ENCODE results near the gene PCDHGB5.

PCDHGB5 gene

GRCh38 chr5:141382469-141383294, 15.1 kb upstream of the PCDHGB5 start, which contains the start of gene PCDHGA7:
TSS of gene PCDHGA7 (plus strand) at chr5:141382742. CDS start at chr5:141382900, 158 bp downstream.
- Histone ChIP-seq H3K27ac (replicated peaks) (no peak within 1 kb of the TSS; the same call in 1 of the 2 replicates), H3K27me3 (ENCODE audit: insufficient read depth, poor library complexity, severe bottlenecking) (no peaks in the 10 kb centered on the region), H3K4me3 (replicated peaks; ENCODE audit: insufficient read depth, low read length) (peak within 1 kb of the TSS; percentile 47)
- TF ChIP-seq CTCF (IDR thresholded peaks at IDR 0.05; ENCODE audit: insufficient read depth, low read length), result peak; percentile 33
- no peak for TF ChIP-seq SPI1 (IDR thresholded peaks at IDR 0.05; ENCODE audit: borderline replicate concordance, low read depth)
- TF ChIP-seq POLR2AphosphoS5 (IDR thresholded peaks at IDR 0.05; ENCODE audit: low read depth), result no peak
- DNase-seq (ENCODE audit: low read depth in 1 of 2, low spot score in 1 of 2), result peak in 1 of 2 experiments; percentile 32

- no peak overlapping the region for H3K4me3 ChIP-seq (replicated peaks; ENCODE audit: insufficient read depth, low read length)
- no peak for DNase-seq (ENCODE audit: low read depth in 1 of 2, low spot score in 1 of 2)
- H3K27me3 ChIP-seq (ENCODE audit: insufficient read depth, poor library complexity, severe bottlenecking), result no peaks in the 10 kb centered on the region
- no peak for TF ChIP-seq GABPA (IDR thresholded peaks at IDR 0.05; ENCODE audit: low read depth)
- TF ChIP-seq REST (IDR thresholded peaks at IDR 0.05; ENCODE audit: insufficient replicate concordance, low read depth), result no peak
- no peak for TF ChIP-seq POLR2AphosphoS5 (IDR thresholded peaks at IDR 0.05; ENCODE audit: low read depth)
- TF ChIP-seq CTCF (IDR thresholded peaks at IDR 0.05; ENCODE audit: insufficient read depth, low read length), result no peak
- no peak for TF ChIP-seq SPI1 (IDR thresholded peaks at IDR 0.05; ENCODE audit: borderline replicate concordance, low read depth)
- H3K27ac ChIP-seq (replicated peaks), result no peak overlapping the region
Observed at GRCh38 chr5:141383345-141383744, 14.4 kb upstream of the PCDHGB5 start.

- DNase-seq (ENCODE audit: low read depth in 1 of 2, low spot score in 1 of 2), result no peak
- Histone ChIP-seq H3K27me3 (ENCODE audit: insufficient read depth, poor library complexity, severe bottlenecking) (no peaks in the 10 kb centered on the region), H3K27ac (replicated peaks) (no peak overlapping the region), H3K4me3 (replicated peaks; ENCODE audit: insufficient read depth, low read length) (no peak overlapping the region)
- no peak for TF ChIP-seq POLR2AphosphoS5 (IDR thresholded peaks at IDR 0.05; ENCODE audit: low read depth)
- TF ChIP-seq CTCF (IDR thresholded peaks at IDR 0.05; ENCODE audit: insufficient read depth, low read length), result no peak
- no peak for TF ChIP-seq REST (IDR thresholded peaks at IDR 0.05; ENCODE audit: insufficient replicate concordance, low read depth)
Observed at GRCh38 chr5:141384471-141385267, 13.1 kb upstream of the PCDHGB5 start.
